SJSA1 (cell line): ENCODE results near the gene CTR9. TPM values are rescaled to one million over a fixed set of nuclear protein-coding genes. Genes with fewer than 3 reads are reported as not detected.

Source experiments
- DNase-seq, 2 experiments: peaks; one replicate each; pipeline ENCODE4 v3.0.0-alpha.2; 2015 to 2020; ENCODE audit warnings: low spot score in 2 of 2, low read depth in 1 of 2
- H3K27ac ChIP-seq: fragments of 250-450 bp; sonication (Bioruptor Pico); 2 replicates; pipeline ENCODE4 v1.5.1; 2020; ENCODE audit warnings: mild to moderate bottlenecking, moderate library complexity
- H3K27me3 ChIP-seq: fragments of 250-450 bp; sonication (Bioruptor Pico); replicated peaks from 2 replicates; pipeline ENCODE4 v1.5.1; 2020; ENCODE audit warnings: mild to moderate bottlenecking, moderate library complexity
- H3K36me3 ChIP-seq: fragments of 250-450 bp; sonication (Bioruptor Pico); 2 replicates; pipeline ENCODE4 v1.5.1; 2020; ENCODE audit warnings: mild to moderate bottlenecking
- H3K4me1 ChIP-seq: fragments of 250-450 bp; sonication (Bioruptor Pico); replicated peaks from 2 replicates; pipeline ENCODE4 v1.6.1; 2021; ENCODE audit warnings: mild to moderate bottlenecking
- H3K4me3 ChIP-seq: fragments of 250-450 bp; sonication (Bioruptor Pico); 2 replicates; pipeline ENCODE4 v1.5.1; 2020; ENCODE audit warnings: mild to moderate bottlenecking
- H3K9me3 ChIP-seq: fragments of 250-450 bp; sonication (Bioruptor Pico); replicated peaks from 2 replicates; pipeline ENCODE4 v1.5.1; 2020; ENCODE audit warnings: mild to moderate bottlenecking
- total RNA-seq: library from RNA; depleted of rRNA; stranded (reverse); fragments of >200 nt; shearing (Covaris generic); gene quantifications from 2 replicates; pipeline ENCODE4 v1.2.3, GENCODE V29; 2014

CTR9 gene
- total RNA-seq, 1 experiment from 2014 or later, result 22.4 TPM

DNA sequence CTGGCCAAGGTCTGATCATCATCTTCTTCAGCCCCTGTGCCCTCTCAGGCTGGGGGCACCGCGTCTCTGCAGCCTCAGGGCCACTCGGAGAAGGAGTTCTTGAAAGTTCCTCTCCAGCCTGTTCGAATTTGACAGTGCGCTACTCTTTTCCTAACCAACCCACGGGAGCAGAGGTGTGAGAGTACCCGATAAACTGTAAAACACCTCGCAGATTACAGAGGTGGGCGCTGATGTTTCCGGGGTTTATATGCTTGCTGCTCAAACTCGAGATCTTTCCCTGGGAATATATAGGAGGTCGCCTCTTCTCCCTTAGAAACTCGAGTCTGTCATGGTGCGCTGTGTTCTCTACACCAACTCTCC, 515 bp downstream of the CTR9 start:
- Histone ChIP-seq H3K27ac (no peak overlapping the region), H3K4me1 (peaks cover 5% of the 10 kb centered on the region; the same call in 1 of the 2 replicates), H3K9me3 (no peaks in the 10 kb centered on the region), H3K27me3 (no peaks in the 10 kb centered on the region), H3K36me3 (peaks cover 39% of the 10 kb centered on the region), H3K4me3 (peak overlapping the region; percentile 67)
- no peak for DNase-seq

GRCh38 chr11:10752061-10752460, 1.0 kb downstream of the CTR9 start:
- H3K36me3 ChIP-seq, result peaks cover 44% of the 10 kb centered on the region
- peak overlapping the region; percentile 67 for H3K4me3 ChIP-seq
- no peak overlapping the region for H3K27ac ChIP-seq
- H3K27me3 ChIP-seq, result no peaks in the 10 kb centered on the region
- DNase-seq, result no peak
- H3K9me3 ChIP-seq, result no peaks in the 10 kb centered on the region
- peaks cover 5% of the 10 kb centered on the region; the same call in 1 of the 2 replicates for H3K4me1 ChIP-seq

DNA sequence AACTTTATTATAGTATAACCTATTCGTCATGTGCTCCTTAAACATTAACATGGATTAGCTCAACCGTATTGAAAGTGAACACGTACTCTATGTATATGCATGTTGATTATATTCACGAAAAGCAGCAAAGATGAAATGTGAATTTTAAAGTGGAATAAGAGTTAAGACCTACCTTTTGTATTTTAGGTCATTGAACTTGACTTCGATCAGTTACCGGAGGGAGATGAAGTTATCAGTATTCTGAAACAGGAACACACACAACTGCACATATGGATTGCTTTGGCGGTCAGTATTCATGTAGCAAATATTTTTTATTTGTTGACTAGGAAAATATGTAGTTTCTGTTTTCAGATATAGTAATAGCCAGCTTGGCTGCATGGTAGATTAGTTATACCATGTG, 1.4 kb downstream of the CTR9 start:
- peaks cover 48% of the 10 kb centered on the region for H3K36me3 ChIP-seq
- peaks cover 5% of the 10 kb centered on the region; the same call in 1 of the 2 replicates for H3K4me1 ChIP-seq
- H3K27ac ChIP-seq, result no peak overlapping the region
- DNase-seq, result no peak
- H3K27me3 ChIP-seq, result no peaks in the 10 kb centered on the region
- H3K9me3 ChIP-seq, result no peaks in the 10 kb centered on the region
- H3K4me3 ChIP-seq, result no peak overlapping the region

- no peaks in the 10 kb centered on the region for H3K27me3 ChIP-seq
- no peaks in the 10 kb centered on the region for H3K4me1 ChIP-seq
- DNase-seq, result no peak
- no peaks in the 10 kb centered on the region for H3K9me3 ChIP-seq
- H3K36me3 ChIP-seq, result peaks cover 90% of the 10 kb centered on the region
- H3K4me3 ChIP-seq, result no peak overlapping the region
- H3K27ac ChIP-seq, result no peak overlapping the region
These were observed 7.9 kb downstream of the CTR9 start for GRCh38 chr11:10758957-10759356.

- Histone ChIP-seq H3K4me3 (no peak overlapping the region), H3K4me1 (no peaks in the 10 kb centered on the region), H3K27me3 (no peaks in the 10 kb centered on the region), H3K36me3 (peaks cover 86% of the 10 kb centered on the region), H3K27ac (no peak overlapping the region), H3K9me3 (no peaks in the 10 kb centered on the region)
- DNase-seq, result no peak
These were observed 10.1 kb downstream of the CTR9 start for GRCh38 chr11:10761085-10761698.

DNA sequence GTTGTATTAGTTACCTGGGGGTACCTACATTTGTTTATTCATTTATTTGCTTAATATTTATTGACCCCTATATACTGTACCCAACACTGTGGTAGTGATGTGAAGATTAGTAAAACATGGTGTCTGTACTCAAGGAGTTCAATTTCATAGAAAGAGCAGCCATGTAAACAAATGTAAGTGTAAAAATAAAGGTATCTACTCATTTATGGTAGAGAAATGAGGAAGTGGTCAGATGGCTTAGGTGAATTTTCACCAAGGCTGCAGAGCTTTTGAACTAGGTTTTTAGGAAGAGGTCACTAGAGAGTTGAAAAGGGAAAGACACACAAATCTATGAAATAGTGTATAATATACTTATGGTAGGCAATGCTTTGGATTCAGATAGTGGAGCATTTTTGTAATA, 11.1 kb downstream of the CTR9 start:
- Histone ChIP-seq H3K4me3 (no peak overlapping the region), H3K4me1 (no peaks in the 10 kb centered on the region), H3K27ac (no peak overlapping the region), H3K36me3 (peaks cover 77% of the 10 kb centered on the region), H3K27me3 (no peaks in the 10 kb centered on the region), H3K9me3 (no peaks in the 10 kb centered on the region)
- DNase-seq, result no peak

DNA sequence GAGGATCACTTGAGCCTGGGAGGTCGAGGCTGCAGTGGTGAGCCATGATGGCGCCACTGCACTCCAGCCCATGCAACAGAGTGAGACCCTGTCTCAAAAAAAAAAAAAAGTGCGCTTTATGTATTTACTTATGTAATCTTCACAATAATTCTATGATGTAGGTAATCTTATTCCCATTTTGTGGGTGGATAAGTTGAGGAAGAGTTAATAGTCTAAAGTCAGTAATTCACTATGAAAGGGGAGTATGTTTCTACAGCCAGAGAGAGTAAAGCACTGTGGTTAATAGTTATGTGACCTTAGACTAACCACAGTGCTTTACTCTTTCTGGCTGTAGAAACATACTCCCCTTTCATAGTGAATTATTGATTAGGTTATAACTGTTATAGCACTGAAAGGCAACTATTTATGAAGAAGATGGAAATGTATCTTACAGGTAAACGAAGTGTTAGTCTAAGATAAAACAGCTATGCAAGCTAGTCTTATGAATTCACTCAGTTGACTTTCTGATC, 11.9 kb downstream of the CTR9 start:
- Histone ChIP-seq H3K36me3 (peaks cover 69% of the 10 kb centered on the region), H3K9me3 (no peaks in the 10 kb centered on the region), H3K27me3 (no peaks in the 10 kb centered on the region), H3K4me1 (no peaks in the 10 kb centered on the region), H3K27ac (no peak overlapping the region), H3K4me3 (no peak overlapping the region)
- DNase-seq, result no peak

- Histone ChIP-seq H3K4me1 (no peaks in the 10 kb centered on the region), H3K36me3 (peaks cover 61% of the 10 kb centered on the region), H3K9me3 (no peaks in the 10 kb centered on the region)
These were observed 12.7 kb downstream of the CTR9 start for GRCh38 chr11:10763766-10764165.

DNA sequence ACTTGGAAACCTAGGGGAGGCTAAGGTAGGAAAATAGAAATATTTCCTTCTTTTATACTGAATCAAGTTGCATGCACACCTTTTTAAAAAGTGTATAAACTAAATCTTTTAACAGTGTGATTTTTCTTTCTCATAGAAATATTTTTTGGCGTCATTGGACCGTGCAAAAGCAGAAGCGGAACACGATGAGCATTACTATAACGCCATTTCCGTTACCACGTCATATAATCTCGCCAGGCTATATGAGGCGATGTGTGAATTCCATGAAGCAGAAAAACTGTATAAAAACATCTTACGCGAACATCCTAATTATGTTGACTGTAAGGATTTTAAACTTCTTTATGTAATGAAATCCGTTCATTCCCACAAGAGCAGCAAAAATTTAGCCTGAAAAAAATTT, 13.4 kb downstream of the CTR9 start:
- Histone ChIP-seq H3K4me3 (no peak overlapping the region), H3K27ac (no peak overlapping the region), H3K27me3 (no peaks in the 10 kb centered on the region), H3K9me3 (no peaks in the 10 kb centered on the region), H3K36me3 (peaks cover 54% of the 10 kb centered on the region), H3K4me1 (no peaks in the 10 kb centered on the region)
- DNase-seq, result no peak

More at GRCh38 chr11:10763766-10764165, 12.7 kb downstream of the CTR9 start:
- Histone ChIP-seq H3K27me3 (no peaks in the 10 kb centered on the region), H3K27ac (no peak overlapping the region), H3K4me3 (no peak overlapping the region)
- no peak for DNase-seq

DNA sequence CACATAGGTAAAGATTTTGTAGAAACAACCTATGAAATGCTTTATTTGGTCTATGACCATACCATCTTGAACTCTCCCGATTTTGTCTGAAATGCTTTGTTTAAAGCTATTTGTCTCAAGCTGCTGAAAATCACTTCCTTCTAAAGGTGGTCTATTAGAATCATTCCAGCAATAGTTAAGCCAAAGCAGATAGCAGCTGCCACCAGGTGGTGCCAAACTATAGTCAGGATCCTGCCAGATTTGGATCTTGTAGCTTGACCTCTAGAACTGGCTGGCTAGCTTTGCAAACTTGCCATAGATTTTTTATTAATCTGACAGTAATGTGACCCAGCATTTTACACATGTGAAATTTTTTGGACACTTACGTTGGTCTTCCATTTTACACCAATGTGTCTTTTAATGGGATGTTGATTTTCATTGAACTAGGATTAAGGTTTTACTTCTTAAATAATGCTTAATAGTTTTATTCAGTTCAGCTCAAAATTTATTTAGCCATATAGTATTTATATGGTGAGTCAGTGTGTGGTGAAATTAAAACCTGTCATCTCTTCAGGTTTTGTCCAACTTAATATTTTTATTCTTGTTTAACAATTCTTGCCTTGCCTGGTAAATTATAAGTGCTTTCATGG, 19.7 kb downstream of the CTR9 start:
- H3K4me1 ChIP-seq, result no peaks in the 10 kb centered on the region
- H3K36me3 ChIP-seq, result peaks cover 38% of the 10 kb centered on the region
- H3K27me3 ChIP-seq, result no peaks in the 10 kb centered on the region
- DNase-seq, result peak; percentile 11 to 57
- H3K4me3 ChIP-seq, result no peak overlapping the region
- H3K27ac ChIP-seq, result no peak overlapping the region
- H3K9me3 ChIP-seq, result no peaks in the 10 kb centered on the region

- Histone ChIP-seq H3K4me3 (no peak overlapping the region), H3K27ac (no peak overlapping the region), H3K9me3 (no peaks in the 10 kb centered on the region), H3K27me3 (no peaks in the 10 kb centered on the region), H3K4me1 (no peaks in the 10 kb centered on the region), H3K36me3 (peaks cover 42% of the 10 kb centered on the region)
- DNase-seq, result no peak
These were observed 20.4 kb downstream of the CTR9 start for GRCh38 chr11:10771457-10771856.

- Histone ChIP-seq H3K27ac (no peak overlapping the region), H3K36me3 (peaks cover 70% of the 10 kb centered on the region), H3K9me3 (no peaks in the 10 kb centered on the region), H3K4me3 (no peak overlapping the region), H3K4me1 (no peaks in the 10 kb centered on the region), H3K27me3 (no peaks in the 10 kb centered on the region)
- no peak for DNase-seq
These were observed 23.8 kb downstream of the CTR9 start for GRCh38 chr11:10774811-10775210.

- Histone ChIP-seq H3K27ac (no peak overlapping the region), H3K9me3 (no peaks in the 10 kb centered on the region), H3K36me3 (peaks cover 70% of the 10 kb centered on the region), H3K4me3 (no peak overlapping the region), H3K4me1 (no peaks in the 10 kb centered on the region), H3K27me3 (no peaks in the 10 kb centered on the region)
- DNase-seq, result no peak
These were observed 26.3 kb downstream of the CTR9 start for GRCh38 chr11:10777393-10777793.

GRCh38 chr11:10777806-10778205, 26.8 kb downstream of the CTR9 start:
- H3K9me3 ChIP-seq, result no peaks in the 10 kb centered on the region
- H3K27ac ChIP-seq, result no peak overlapping the region
- DNase-seq, result no peak
- no peak overlapping the region for H3K4me3 ChIP-seq
- no peaks in the 10 kb centered on the region for H3K27me3 ChIP-seq
- no peaks in the 10 kb centered on the region for H3K4me1 ChIP-seq
- peaks cover 66% of the 10 kb centered on the region for H3K36me3 ChIP-seq
